ENCODE results near the gene SLC22A2.

GRCh38 chr6:160227038-160227768, 31.4 kb downstream of the SLC22A2 start:
- no peak for TF ChIP-seq EZH2phosphoT487 (IDR thresholded peaks at IDR 0.05; ENCODE audit: borderline replicate concordance)
- TF ChIP-seq CTCF (conservative IDR thresholded peaks at IDR 0.05; ENCODE audit: low read length): no peak

Data from Loucy (cell line).